ENCODE measurements around the gene UCHL5. TPM values are rescaled to one million over a fixed set of nuclear protein-coding genes. Genes with fewer than 3 reads are reported as not detected.

Gene UCHL5
- total and polyA plus RNA-seq, 2 of the 13 experiments (the other 11 are each of a cell fraction or from before 2014, with no cell fraction given): 18.2 to 44.1 TPM

GRCh38 chr1:193058529-193059281 is 455 bp downstream of the UCHL5 start (continued):
- TF ChIP-seq ZNF18 (CRISPR knock-in tag; IDR thresholded peaks at IDR 0.05; ENCODE audit: insufficient replicate concordance) (no peak), MLLT10 (CRISPR knock-in tag; IDR thresholded peaks at IDR 0.05) (no peak), ZNF407 (CRISPR knock-in tag; IDR thresholded peaks at IDR 0.05; ENCODE audit: not compliant biosample characterization) (no peak), ZFYVE20 (CRISPR knock-in tag; IDR thresholded peaks at IDR 0.05; ENCODE audit: borderline replicate concordance, low read depth) (0 out of 2 replicates have a peak, but pooled peaks have one; percentile 54), ZBTB37 (CRISPR knock-in tag; IDR thresholded peaks at IDR 0.05) (0 out of 2 replicates have a peak, but pooled peaks have one; percentile 65), FOSL1 (CRISPR knock-in tag; IDR thresholded peaks at IDR 0.05; ENCODE audit: borderline replicate concordance) (no peak), ZNF598 (CRISPR knock-in tag; IDR thresholded peaks at IDR 0.05; ENCODE audit: borderline replicate concordance) (no peak), PAX8 (CRISPR knock-in tag; IDR thresholded peaks at IDR 0.05; ENCODE audit: borderline replicate concordance) (0 out of 2 replicates have a peak, but pooled peaks have one; percentile 24), HIVEP1 (CRISPR knock-in tag; IDR thresholded peaks at IDR 0.05) (no peak), NR2F6 (IDR thresholded peaks at IDR 0.05) (peak; percentile 26; the same call in 1 of the 2 replicates), NR2F6 (CRISPR knock-in tag; IDR thresholded peaks at IDR 0.05) (no peak), FOXJ3 (CRISPR knock-in tag; IDR thresholded peaks at IDR 0.05; ENCODE audit: borderline replicate concordance) (no peak), ZSCAN31 (CRISPR knock-in tag; IDR thresholded peaks at IDR 0.05; ENCODE audit: low read depth) (peak; percentile 66; the same call in 1 of the 2 replicates)
- TF ChIP-seq, protein P1, sequence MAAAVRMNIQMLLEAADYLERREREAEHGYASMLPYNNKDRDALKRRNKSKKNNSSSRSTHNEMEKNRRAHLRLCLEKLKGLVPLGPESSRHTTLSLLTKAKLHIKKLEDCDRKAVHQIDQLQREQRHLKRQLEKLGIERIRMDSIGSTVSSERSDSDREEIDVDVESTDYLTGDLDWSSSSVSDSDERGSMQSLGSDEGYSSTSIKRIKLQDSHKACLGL (CRISPR knock-in tag; IDR thresholded peaks at IDR 0.05): peak; percentile 45; the same call in 1 of the 2 replicates
- TF ChIP-seq, protein P2, sequence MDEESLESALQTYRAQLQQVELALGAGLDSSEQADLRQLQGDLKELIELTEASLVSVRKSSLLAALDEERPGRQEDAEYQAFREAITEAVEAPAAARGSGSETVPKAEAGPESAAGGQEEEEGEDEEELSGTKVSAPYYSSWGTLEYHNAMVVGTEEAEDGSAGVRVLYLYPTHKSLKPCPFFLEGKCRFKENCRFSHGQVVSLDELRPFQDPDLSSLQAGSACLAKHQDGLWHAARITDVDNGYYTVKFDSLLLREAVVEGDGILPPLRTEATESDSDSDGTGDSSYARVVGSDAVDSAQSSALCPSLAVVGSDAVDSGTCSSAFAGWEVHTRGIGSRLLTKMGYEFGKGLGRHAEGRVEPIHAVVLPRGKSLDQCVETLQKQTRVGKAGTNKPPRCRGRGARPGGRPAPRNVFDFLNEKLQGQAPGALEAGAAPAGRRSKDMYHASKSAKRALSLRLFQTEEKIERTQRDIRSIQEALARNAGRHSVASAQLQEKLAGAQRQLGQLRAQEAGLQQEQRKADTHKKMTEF (CRISPR knock-in tag; IDR thresholded peaks at IDR 0.05): no peak

All from HepG2 (cell line).